NCI-H748 (cell line): ENCODE results near the gene FHIT.

Experiments used
- DNase-seq: peaks from one replicate; lab custom pipeline; 2025; ENCODE audit not compliant: unreplicated experiment; lab: John Stamatoyannopoulos, UW

Gene FHIT

DNA sequence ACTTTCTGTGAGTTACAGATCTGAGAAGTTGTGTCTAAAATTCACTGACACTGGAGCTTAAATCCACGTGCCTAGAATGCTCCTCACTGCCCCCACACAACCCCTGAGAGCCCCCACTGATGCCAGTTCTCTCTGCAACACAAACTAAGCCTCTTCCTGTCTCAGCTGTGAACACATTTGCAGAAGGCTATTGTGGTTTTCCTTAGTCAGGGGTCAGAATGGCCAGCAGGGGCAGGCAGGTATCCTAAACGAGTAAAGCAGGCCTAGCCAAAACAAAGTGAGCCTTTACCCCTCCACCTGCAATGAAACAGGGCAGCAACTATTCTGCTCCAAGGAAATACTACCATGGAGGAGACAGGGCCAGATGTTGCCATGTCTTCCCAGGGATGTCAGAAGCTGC lies 78.6 kb downstream of the FHIT start:
- no peak for DNase-seq

DNA sequence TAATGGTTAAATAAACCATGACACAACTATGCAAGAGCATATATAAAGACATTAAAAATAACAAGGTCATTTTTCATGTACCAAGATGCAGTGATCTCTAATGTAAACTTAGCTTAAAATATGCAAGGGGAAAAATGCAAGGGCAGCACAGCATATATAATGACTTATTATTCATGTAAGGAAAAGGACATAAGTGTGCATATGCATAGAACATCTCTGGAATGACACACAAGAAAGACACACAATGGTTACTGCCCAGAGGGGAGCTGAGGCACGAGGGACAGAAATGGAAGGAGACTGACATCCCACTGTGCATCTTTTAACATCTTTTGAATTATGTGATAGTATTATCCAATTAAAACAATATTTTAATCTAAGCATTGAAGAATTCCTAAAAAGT lies 79.0 kb downstream of the FHIT start:
- no peak for DNase-seq

DNA sequence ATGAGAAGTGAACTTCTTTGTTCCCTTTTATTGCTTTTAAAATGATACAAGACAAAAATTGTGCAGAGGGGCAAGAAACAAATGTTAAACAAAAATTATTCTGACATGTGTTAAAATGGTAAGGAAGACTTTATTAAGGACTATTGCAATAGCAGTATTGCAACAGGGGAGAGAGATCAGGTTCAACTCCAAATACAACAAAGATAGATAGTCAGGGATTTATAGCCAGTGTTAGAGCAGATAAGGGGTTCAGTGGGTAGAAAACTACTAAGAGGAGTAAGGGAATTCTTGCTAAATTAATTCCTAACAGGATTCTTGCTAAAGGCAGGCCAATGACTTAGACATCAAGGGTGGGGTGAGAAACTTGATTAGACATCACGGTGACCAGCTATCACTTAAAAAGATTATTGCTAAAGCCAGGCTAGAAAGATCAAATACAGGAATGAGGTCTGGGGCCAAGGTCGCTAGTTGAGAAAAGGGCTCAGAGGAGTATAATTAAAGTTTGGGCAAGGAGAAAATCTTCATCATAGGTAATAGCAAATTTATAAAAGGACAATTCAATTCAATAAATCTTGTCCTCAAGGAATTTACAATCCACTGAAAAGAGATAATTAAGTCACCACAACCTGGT lies 81.5 kb downstream of the FHIT start:
- no peak for DNase-seq

DNA sequence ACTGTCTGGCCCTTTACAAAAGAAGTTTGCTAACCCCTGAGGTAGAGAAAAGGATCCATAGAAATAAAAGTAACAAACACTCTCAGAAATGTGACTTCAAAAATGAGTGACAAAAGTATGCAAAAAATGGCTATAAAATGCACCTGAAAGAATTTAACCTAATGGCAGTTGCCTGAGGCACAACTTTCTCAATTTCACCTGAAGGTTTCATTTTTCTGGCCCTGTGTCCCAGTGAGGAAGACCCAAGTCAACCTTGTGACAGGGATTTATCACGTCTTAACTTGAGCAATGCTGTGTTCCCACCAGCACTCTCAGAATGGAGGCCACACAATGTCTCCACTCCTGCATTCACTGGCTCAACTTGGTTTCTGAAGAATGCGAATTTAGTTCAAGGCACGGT lies 83.0 kb downstream of the FHIT start:
- no peak for DNase-seq

DNA sequence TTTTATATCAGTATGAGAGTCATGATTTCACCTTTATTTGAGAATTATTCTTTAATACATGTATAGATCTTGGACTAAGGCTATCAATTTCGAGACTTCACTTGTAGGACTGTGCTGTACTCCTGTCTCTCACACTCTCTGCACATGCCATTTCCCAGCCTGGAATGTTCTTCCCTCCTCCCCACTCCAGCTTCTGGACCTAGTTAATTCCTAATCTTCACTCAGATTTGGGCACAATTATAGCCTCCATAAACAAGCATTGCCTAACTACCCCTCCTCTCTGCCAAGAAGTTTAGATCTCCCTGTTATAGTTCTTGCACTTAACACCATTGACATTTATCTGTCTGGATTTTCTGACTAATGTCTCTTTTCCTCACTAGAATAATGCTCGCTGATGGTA lies 88.3 kb downstream of the FHIT start:
- no peak for DNase-seq

DNA sequence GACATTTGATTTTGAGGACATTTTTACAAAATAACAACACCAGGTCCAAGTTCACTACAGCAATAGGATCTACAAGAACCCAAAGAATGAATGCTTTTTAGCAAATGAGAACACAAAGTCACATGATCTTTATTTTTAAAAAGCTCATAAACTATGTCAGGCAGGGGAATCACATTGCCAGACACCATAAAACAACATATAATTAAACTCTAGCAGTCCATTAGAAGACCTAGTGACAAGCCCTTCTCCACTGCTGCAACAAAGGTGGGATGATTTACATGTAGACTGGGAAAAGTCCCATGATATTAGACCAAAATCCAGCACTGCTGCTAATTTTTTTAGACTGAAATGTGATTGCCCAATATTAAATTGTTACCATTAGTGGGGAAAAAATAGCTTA lies 92.6 kb downstream of the FHIT start:
- peak; percentile 43 for DNase-seq

DNA sequence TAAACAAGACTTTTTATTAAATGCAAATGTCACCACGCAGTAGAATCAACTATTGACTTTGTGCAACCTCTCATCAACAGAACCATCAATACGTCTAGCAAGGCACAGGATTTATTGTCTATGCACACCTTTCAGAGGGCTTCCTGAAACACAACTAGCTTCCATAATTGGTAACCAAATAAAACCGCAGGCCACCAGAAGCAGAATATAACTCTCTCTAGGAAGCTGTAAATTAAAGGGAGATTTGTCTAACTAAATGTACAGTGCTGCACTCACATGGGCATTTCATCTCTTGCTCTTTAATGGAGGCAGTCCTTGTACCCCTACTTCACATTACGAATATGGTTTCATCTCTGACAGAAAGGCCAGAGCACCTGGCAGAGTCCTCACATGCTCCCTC lies 93.0 kb downstream of the FHIT start:
- DNase-seq, result peak; percentile 94

DNA sequence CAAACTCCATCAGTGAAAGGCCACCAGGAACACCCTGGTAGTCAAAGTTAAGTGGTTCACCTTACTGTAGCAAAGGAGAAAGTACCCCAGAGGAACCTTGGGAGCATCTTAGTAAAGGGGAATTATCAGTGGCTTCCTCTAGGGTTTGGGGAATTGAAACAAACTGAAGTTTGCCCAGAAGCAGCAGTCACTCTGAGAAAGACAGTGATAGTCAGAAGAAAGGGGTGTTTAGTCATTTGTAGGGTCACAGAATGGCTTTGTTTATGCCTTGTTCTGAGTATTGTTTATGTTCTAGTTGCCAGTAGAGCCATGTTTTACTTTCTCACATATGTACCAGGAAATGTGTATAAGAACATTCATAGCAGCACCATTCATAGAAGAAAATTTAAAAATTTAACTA lies 93.8 kb downstream of the FHIT start:
- DNase-seq, result no peak

DNA sequence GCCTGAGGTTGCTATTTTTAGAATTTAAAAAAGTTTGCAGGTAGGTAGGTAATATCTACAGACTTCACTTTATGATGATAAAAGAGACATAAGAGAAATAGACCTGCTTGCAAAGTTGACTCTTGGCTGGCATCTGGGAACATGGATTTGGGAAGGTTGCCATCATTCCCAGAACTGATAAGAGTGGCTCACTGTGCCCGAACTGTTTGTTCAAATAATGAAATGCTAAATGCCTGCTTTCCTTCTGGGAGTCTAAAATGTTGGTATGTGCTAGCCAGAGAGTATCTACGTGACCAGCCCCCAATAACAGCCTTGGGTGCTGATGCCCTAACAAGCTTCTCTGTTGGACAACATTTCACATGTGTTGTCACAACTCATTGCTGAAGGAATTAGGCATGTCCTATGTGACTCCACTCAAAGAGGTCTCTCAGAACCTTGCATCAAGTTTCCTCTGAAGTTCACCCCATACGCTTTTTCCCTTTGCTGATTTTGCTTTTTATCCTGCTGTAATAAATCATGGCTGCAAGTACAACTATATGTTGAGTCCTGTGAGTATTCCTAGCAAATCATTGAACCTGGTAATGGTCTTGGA lies 95.5 kb downstream of the FHIT start:
- DNase-seq, result no peak

DNA sequence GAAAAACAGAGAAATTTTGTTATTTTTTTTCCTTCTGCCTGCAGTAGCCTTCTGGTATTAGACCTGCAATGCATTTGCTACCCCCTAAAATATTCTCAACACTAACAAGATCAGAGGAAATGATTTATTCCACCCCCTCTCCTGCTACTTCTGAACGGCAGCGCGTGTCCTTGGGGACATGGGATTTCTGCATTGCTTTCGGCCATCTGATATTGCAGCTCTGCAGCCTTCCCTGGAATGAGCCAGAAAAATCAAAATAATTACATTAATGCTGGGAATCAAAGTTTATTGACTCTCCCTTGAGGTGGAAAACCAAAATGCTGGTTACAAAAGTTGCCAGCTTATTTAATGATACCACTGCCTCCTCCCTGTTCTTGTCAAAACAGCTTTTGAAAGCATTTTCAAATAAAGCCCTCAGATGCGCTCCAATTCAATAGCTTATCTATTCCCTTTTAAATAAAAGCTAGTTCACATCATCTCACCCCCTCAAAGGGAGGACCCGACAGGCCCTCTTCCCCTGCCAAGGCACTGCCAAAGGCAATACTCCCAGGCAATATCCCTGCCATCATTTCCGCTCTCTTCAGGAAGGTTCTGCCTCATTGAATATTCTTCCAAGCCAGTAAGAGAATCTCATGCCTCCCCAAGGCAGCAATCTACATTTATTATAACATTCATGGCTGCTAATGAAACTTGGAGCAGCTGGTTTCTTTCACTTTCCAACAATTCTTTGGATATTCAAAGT lies 96.6 kb downstream of the FHIT start:
- DNase-seq, result no peak

DNA sequence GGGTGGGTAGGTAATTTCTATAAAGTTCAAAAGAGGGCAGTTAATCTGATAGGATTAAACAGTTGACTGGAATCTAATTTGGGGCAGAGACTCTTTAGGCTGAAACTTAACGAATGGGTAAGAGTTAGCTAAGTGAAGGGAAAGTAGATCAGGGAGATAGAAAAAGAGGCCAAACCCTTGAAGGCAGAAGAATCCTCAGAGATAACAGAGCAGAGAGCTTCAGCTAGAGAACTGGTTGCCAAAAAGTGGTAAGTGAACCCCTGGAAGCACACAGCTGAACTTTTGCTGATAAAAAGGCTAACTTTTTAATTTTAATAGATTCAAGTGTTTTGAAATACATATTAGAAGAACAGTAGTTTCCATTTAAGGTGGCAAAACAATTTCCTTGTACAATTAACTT lies 99.2 kb downstream of the FHIT start:
- no peak for DNase-seq

DNA sequence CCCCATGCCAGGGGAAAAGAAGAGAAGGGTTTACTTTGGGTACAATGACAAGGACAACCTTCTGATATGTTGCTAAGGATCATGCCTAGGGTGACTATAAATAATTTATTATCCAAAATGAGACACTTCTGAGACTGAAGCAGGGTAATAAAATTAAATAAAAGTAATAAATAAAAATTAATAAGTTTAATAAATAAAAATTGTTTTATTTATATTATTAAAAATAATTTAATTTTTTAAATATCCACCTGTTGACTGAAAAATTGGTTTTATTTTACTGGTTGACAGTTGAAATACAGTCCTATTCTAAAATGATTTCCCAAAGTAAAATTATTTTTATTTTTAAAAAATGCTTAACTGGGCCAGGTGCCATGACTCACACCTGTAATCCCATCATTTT lies 102.0 kb downstream of the FHIT start:
- no peak for DNase-seq

DNA sequence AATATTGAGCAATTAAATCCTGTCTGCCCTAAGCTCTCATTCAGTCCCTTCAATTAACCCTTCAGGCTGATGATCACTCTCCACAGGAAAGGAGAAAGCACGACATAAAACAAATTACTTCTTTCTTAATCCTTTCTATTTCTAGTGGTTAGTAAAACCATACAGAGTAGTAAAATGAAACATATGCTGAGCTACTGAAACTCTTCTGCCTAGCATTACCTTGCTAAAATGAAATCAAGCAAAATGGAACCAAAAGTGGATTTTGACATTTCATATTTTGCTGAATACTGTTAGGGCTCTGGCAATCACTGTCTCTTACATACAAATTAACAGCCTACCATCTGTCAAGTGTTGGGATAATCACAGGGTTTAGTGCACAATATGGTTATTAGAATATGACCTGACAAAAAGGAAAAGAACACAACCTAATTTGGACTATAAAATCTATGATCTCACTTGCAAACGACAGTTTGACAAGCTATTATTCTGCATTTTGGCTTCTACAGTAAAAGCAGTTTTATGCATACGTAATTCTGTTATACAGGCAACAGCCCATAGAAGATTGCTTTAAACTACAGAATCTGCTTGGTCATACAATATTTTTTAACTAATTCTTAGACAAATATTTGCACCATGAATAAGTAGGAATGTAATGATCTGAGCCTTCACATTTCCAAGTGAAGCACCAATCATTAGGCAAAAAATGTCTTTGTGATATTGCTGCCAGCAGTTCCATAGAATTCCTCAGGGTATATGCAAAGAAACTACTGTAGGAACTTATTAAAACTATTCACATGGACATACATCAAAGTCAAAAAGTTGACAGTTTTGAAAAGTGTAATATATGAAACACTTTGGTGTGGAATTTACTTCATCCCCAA lies 105.0 kb downstream of the FHIT start:
- DNase-seq, result peak; percentile 25

DNA sequence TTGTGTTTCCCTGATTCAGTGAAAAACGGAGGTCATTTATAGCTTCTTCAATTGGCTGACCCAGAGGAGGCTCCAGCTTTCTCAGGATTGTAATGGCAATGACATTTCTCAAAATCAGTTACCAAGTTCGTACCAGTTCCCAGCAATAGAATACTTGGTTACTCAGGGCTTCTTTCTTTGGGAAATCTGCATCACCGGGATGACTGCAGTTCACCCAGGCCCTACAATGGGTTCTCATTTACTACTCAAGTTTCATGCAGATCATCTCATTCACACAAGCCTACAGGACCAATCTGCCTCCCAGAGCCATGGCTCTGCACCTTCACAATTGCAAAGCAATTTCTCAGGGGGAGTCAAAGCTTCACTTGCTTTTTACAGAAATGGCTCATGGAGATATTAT lies 109.6 kb downstream of the FHIT start:
- no peak for DNase-seq

DNA sequence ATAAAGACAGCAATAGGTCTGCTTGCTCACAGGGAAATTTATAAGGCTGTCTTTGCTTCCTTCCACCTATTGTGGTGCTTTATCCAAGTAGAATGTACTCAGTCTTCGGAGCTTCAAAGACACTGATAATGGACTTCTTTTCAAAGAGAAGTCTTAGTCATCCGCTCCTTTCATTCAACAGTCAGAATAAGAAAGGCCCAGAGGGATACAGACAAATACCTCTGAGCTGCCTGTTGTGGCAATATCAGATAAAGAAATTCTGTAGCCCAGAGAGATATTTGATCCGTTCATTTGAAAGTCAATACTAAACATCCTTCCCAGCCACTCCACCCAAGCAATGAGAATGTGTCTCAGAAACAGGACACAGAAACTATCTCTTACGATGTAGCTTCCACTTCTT lies 110.0 kb downstream of the FHIT start:
- no peak for DNase-seq

DNA sequence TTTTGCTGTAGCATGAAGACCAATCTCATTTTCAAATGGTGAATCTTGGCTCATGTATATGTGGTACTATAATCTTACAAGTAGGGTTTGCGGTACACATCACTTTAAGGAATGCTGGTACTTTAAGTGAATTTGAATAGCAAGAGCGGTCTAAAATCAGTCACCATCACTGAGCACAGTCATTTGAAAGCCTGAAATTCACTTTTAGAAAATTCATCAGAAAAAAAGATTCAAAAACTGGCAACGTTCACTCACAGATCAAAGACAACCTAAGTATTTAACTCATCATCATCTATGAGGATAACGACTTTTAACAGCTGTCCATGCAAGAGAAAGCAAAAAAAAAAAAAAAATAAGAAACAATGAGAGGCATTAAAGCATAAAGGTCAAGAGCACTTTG lies 111.6 kb downstream of the FHIT start:
- no peak for DNase-seq

DNA sequence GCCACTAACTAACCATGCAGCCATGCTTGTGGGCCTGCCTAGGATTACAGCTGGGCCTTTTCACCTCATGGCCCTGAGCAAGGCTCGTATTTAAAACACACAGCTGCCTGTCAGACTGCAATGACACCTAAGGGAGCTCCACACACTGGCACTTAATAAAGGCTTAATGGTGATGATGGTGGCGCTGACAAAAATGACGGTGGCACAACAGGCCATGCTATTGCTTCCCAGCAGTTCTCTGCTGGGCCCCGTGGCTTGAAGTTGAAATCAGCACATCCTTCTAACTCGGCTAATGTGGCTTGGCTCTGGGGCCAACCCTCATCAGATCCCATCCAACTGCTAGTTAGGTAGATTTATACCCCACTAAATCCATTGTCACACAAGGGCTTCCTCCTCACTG lies 112.9 kb downstream of the FHIT start:
- no peak for DNase-seq

DNA sequence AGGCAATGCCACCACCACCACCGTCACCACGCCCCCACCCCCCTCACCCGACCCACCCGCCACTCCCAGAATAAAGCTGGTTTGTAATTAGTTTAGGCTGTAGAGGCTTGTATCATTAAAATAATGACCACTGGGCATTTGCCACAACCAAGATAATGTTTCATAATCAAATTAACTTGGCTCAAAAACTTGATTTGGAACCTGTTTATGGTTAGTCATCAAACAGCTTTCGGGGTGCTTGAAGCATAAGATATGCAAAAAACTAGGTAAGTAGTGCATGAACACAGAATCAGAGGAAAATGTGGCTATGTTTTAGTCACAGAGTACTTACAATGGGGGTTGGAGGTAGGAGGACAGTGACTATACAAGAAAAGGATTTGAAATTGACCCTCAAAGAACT lies 115.1 kb downstream of the FHIT start:
- no peak for DNase-seq

DNA sequence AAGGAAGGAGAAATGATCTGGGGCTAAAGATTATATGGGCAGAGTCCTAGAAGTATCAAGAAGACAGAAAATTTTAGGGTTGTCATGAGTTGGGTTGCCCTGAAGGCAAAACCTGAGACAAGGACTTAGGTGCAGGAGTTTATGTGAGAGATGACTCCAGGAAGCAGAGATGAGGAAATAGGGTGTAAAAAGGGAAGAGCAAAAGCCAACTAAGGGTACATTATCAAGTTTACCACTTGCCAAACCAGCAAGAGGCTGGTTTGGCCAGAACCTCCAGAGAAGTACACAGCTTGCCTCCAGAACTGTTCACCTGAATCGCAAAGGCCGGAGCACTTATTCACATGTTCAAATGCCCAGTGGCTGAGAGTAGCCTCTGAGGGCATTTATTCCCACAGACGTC lies 116.7 kb downstream of the FHIT start:
- no peak for DNase-seq

DNA sequence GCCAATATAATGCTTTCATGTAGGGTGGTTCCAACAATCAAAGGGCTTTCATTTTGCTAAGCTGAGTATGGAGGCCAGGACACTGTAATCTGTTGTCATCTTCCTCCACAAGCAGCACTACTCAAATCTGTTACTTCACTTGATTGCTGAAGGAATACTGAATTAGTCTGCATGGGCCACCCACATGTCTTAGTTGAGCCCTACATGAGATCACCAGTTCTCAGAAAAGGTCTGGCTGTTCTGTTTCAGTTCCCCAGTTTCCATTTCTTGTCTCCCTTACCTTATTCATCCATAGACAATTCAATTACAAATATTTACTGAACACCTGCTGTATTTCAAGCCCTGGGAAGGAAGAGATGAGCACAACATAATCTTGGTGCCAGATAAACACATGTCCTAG lies 119.2 kb downstream of the FHIT start:
- DNase-seq, result no peak

DNA sequence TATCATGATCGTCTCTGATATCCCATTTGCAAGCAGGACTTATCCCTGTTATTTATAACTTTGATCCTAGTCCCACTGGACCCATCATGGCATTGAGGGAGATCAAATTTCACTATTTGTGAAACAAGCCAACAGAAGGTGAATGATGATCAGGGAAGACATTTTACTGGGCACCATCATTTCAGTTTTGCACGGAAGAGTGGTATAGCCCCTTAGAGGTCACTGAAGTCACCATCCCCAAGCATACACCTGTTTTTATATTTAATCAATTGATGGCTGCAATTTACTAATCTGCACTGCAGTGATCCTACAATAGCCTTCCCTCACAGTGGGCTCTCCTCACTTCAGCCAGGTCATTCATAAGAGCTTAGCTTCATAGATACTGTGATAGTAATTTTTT lies 132.4 kb downstream of the FHIT start:
- DNase-seq, result peak; percentile 45
